ENCODE results near the gene TMEM38B. TPM values are rescaled to one million over a fixed set of nuclear protein-coding genes. Genes with fewer than 3 reads are reported as not detected.

The TMEM38B gene
- total and polyA plus RNA-seq, 2 of the 8 experiments (the other 6 are each of a cell fraction or from before 2014, with no cell fraction given), result 10.6 to 12.4 TPM

DNA sequence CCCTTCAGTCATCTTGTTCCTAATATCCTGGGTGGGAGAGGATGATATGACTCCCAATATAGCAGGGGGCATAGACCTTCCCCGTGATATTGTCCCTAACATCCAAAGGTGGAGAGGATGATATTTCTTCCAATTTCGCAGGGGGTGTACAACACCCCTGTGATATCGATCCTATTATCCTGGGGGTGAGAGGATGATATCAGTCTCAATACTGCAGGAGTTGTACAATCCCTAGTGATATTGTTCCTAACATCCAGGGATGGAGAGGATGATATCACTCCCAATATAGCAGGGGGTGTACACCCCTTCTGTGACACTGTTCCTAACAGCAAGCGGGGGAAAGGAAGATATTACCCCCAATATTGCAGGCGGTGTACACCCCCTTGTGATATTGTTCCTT is 122.6 kb downstream of the TMEM38B start (continued):
- TF ChIP-seq RNF2 (IDR thresholded peaks at IDR 0.05; ENCODE audit: borderline replicate concordance, low read depth, low read length, missing control alignments, poor library complexity, severe bottlenecking), result no peak
- no peak for TF ChIP-seq JUND (IDR thresholded peaks at IDR 0.05; ENCODE audit: low read length)
- no peak for TF ChIP-seq KDM4A (IDR thresholded peaks at IDR 0.05; ENCODE audit: low read depth, low read length, severe bottlenecking)
- TF ChIP-seq CTBP2 (IDR thresholded peaks at IDR 0.05; ENCODE audit: borderline replicate concordance, insufficient read depth, insufficient read length, low read length), result no peak
- TF ChIP-seq ASH2L (IDR thresholded peaks at IDR 0.05; ENCODE audit: low read length), result no peak
- TF ChIP-seq, protein P1, sequence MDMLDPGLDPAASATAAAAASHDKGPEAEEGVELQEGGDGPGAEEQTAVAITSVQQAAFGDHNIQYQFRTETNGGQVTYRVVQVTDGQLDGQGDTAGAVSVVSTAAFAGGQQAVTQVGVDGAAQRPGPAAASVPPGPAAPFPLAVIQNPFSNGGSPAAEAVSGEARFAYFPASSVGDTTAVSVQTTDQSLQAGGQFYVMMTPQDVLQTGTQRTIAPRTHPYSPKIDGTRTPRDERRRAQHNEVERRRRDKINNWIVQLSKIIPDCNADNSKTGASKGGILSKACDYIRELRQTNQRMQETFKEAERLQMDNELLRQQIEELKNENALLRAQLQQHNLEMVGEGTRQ (IDR thresholded peaks at IDR 0.05; ENCODE audit: low read length), result no peak
